Measurements from ENCODE around the gene NCKIPSD.

DNA sequence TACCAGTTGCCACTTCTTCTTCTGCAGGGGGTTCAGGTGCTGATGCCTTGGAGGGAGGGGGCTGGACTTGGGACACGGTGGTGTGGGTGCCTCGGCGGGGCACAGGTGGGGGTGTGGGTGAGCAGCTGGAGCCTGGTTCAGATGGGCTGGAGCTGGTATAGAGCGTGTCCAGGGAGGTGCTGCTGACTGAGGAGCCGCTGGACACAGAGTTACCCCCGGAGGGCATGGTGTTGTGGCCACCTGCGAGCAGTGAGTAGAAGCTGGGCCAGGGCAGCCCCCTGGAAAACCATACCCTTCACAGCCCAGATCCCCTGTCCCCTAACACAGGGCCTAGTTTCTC, 4.2 kb downstream of the NCKIPSD start:
- TF ChIP-seq CTCF (IDR thresholded peaks at IDR 0.05; ENCODE audit: low read depth, low read length) = no peak
- TF ChIP-seq EZH2phosphoT487 (IDR thresholded peaks at IDR 0.05; ENCODE audit: low read depth) = no peak
